ENCODE data around the gene ZNF280B.
"Not testable (repeated sequence)": the region's sequence is repeated elsewhere in the genome, so short reads cannot be mapped to it uniquely, and the experiment has no call there.

The ZNF280B gene

GRCh38 chr22:22507743-22508273 lies 734 bp downstream of the ZNF280B start:
- no peak for DNase-seq (ENCODE audit: low read depth)

- no peak for DNase-seq (ENCODE audit: low read depth)
Observed at GRCh38 chr22:22506736-22507135, 1.8 kb downstream of the ZNF280B start.

GRCh38 chr22:22498267-22498666 lies 10.3 kb downstream of the ZNF280B start:
- no peak for DNase-seq (ENCODE audit: low read depth)

GRCh38 chr22:22491589-22491988 lies 17.0 kb downstream of the ZNF280B start:
- DNase-seq (ENCODE audit: low read depth): not testable (repeated sequence)

GRCh38 chr22:22488736-22489135 lies 19.8 kb downstream of the ZNF280B start:
- no peak for DNase-seq (ENCODE audit: low read depth)

- no peak for DNase-seq (ENCODE audit: low read depth)
Observed at GRCh38 chr22:22487869-22488597, 20.5 kb downstream of the ZNF280B start.

- DNase-seq (ENCODE audit: low read depth): no peak
Observed at GRCh38 chr22:22487059-22487458, 21.5 kb downstream of the ZNF280B start.

- no peak for DNase-seq (ENCODE audit: low read depth)
Observed at GRCh38 chr22:22486132-22486899, 22.2 kb downstream of the ZNF280B start.

GRCh38 chr22:22485524-22485923 lies 23.0 kb downstream of the ZNF280B start:
- no peak for DNase-seq (ENCODE audit: low read depth)

- no peak for DNase-seq (ENCODE audit: low read depth)
Observed at GRCh38 chr22:22484023-22484422, 24.5 kb downstream of the ZNF280B start.

- DNase-seq (ENCODE audit: low read depth): no peak
Observed at GRCh38 chr22:22480940-22481339, 27.6 kb downstream of the ZNF280B start.

GRCh38 chr22:22479999-22480532 lies 28.5 kb downstream of the ZNF280B start:
- no peak for DNase-seq (ENCODE audit: low read depth)

- DNase-seq (ENCODE audit: low read depth): no peak
Observed at GRCh38 chr22:22479116-22479515, 29.4 kb downstream of the ZNF280B start.

GRCh38 chr22:22478470-22478869 lies 30.1 kb downstream of the ZNF280B start:
- no peak for DNase-seq (ENCODE audit: low read depth)

GRCh38 chr22:22474733-22475132 lies 33.8 kb downstream of the ZNF280B start:
- DNase-seq (ENCODE audit: low read depth): no peak

GRCh38 chr22:22471104-22471503 lies 37.4 kb downstream of the ZNF280B start:
- DNase-seq (ENCODE audit: low read depth): not testable (repeated sequence)

GRCh38 chr22:22469527-22469926 lies 39.0 kb downstream of the ZNF280B start:
- DNase-seq (ENCODE audit: low read depth): no peak

GRCh38 chr22:22468794-22469469 lies 39.6 kb downstream of the ZNF280B start:
- not testable (repeated sequence) for DNase-seq (ENCODE audit: low read depth)

GRCh38 chr22:22467112-22467511 lies 41.4 kb downstream of the ZNF280B start:
- no peak for DNase-seq (ENCODE audit: low read depth)

GRCh38 chr22:22465782-22466181 lies 42.8 kb downstream of the ZNF280B start:
- no peak for DNase-seq (ENCODE audit: low read depth)

GRCh38 chr22:22465094-22465602 lies 43.4 kb downstream of the ZNF280B start:
- DNase-seq (ENCODE audit: low read depth): no peak

- DNase-seq (ENCODE audit: low read depth): no peak
Observed at GRCh38 chr22:22464541-22465054, 43.9 kb downstream of the ZNF280B start.
